Measurements from ENCODE around the gene FHAD1.
A peak's percentile ranks its signal among the peaks of the same experiment; 100 is the strongest.

The FHAD1 gene

GRCh38 chr1:15405106-15405850, 158.3 kb downstream of the FHAD1 start:
- no peak for DNase-seq

GRCh38 chr1:15406614-15407559, 159.9 kb downstream of the FHAD1 start:
- DNase-seq, result peak; percentile 78

- no peak for DNase-seq
Measured at GRCh38 chr1:15407580-15407979, 160.6 kb downstream of the FHAD1 start.

GRCh38 chr1:15408890-15409387, 161.9 kb downstream of the FHAD1 start:
- no peak for DNase-seq

GRCh38 chr1:15409388-15410222, 162.6 kb downstream of the FHAD1 start, which contains the start of gene EFHD2:
Gene EFHD2 (plus strand): TSS chr1:15409888. CDS start chr1:15409972, 84 bp downstream.
- peak; percentile 67 for DNase-seq

GRCh38 chr1:15410223-15410883, 163.3 kb downstream of the FHAD1 start:
- no peak for DNase-seq

GRCh38 chr1:15410884-15411245, 163.8 kb downstream of the FHAD1 start:
- DNase-seq, result no peak

GRCh38 chr1:15411593-15412137, 164.6 kb downstream of the FHAD1 start:
- no peak for DNase-seq

- DNase-seq, result peak; percentile 13
Measured at GRCh38 chr1:15412175-15412800, 165.3 kb downstream of the FHAD1 start.

GRCh38 chr1:15412843-15413242, 165.8 kb downstream of the FHAD1 start:
- no peak for DNase-seq

GRCh38 chr1:15413563-15414444, 166.8 kb downstream of the FHAD1 start:
- DNase-seq, result no peak

- no peak for DNase-seq
Measured at GRCh38 chr1:15414445-15414983, 167.5 kb downstream of the FHAD1 start.

GRCh38 chr1:15417059-15417934, 170.3 kb downstream of the FHAD1 start:
- peak; percentile 53 for DNase-seq

GRCh38 chr1:15418806-15419515, 171.9 kb downstream of the FHAD1 start:
- DNase-seq, result peak; percentile 37

- no peak for DNase-seq
Measured at GRCh38 chr1:15420853-15421465, 173.9 kb downstream of the FHAD1 start.

GRCh38 chr1:15422871-15423270, 175.8 kb downstream of the FHAD1 start:
- no peak for DNase-seq

- no peak for DNase-seq
Measured at GRCh38 chr1:15423355-15424077, 176.5 kb downstream of the FHAD1 start.

Data from fibroblast of upper back skin (primary cell).